Trophoblast cell (in vitro differentiated cells and primary cell): Measurements from ENCODE around the gene MFF.

Source experiments
- DNase-seq, 2 donors: peaks; one replicate each; pipeline ENCODE4 v3.0.0-alpha.2; 2016
- H2AFZ ChIP-seq: 2 replicates; pipeline ENCODE4 v1.6.1; 2013; ENCODE audit warnings: low read length, moderate library complexity, mild to moderate bottlenecking; ENCODE audit not compliant: insufficient read depth, poor library complexity
- H2AK5ac ChIP-seq: 2 replicates; pipeline ENCODE4 v1.6.1; 2013; ENCODE audit warnings: mild to moderate bottlenecking, low read length
- H2BK120ac ChIP-seq: 2 replicates; pipeline ENCODE4 v1.6.1; 2013; ENCODE audit warnings: low read length, mild to moderate bottlenecking, moderate library complexity; ENCODE audit not compliant: insufficient read depth, poor library complexity
- H2BK12ac ChIP-seq: 2 replicates; pipeline ENCODE4 v1.6.1; 2013; ENCODE audit warnings: mild to moderate bottlenecking, low read length, moderate library complexity
- H2BK5ac ChIP-seq: 2 replicates; pipeline ENCODE4 v1.6.1; 2013; ENCODE audit warnings: low read length, low read depth, moderate library complexity, mild to moderate bottlenecking; ENCODE audit not compliant: poor library complexity
- H3K14ac ChIP-seq: 2 replicates; pipeline ENCODE4 v1.6.1; 2013; ENCODE audit warnings: mild to moderate bottlenecking, low read length
- H3K18ac ChIP-seq: 2 replicates; pipeline ENCODE4 v1.6.1; 2013; ENCODE audit warnings: mild to moderate bottlenecking, low read length
- H3K23ac ChIP-seq: 2 replicates; pipeline ENCODE4 v1.6.1; 2013; ENCODE audit warnings: low read length
- H3K27ac ChIP-seq: 2 replicates; pipeline ENCODE4 v1.5.1; 2013; ENCODE audit warnings: low read depth, mild to moderate bottlenecking, inconsistent platforms, low read length, moderate library complexity
- H3K27me3 ChIP-seq: 2 replicates; pipeline ENCODE4 v1.6.1; 2013; ENCODE audit warnings: inconsistent platforms, mild to moderate bottlenecking, low read length, moderate library complexity; ENCODE audit not compliant: insufficient read depth
- H3K36me3 ChIP-seq, 2 experiments: 1 replicate in 1 of 2; 2 replicates in 1 of 2; pipeline ENCODE4 v1.6.1; 2013; ENCODE audit warnings: low read length in 2 of 2, mild to moderate bottlenecking in 2 of 2, moderate library complexity in 1 of 2; ENCODE audit not compliant: insufficient read depth in 2 of 2, control insufficient read depth in 1 of 2
- H3K4ac ChIP-seq: 2 replicates; pipeline ENCODE4 v1.6.1; 2013; ENCODE audit warnings: low read depth, mild to moderate bottlenecking, low read length, moderate library complexity
- H3K4me1 ChIP-seq, 2 experiments: 1 replicate in 1 of 2; 2 replicates in 1 of 2; pipeline ENCODE4 v1.6.1; 2013; ENCODE audit warnings: low read length in 2 of 2, mild to moderate bottlenecking in 2 of 2, moderate library complexity in 1 of 2; ENCODE audit not compliant: insufficient read depth in 2 of 2, control insufficient read depth in 1 of 2
- H3K4me2 ChIP-seq: 2 replicates; pipeline ENCODE4 v1.6.1; 2013; ENCODE audit warnings: inconsistent platforms, mild to moderate bottlenecking, low read length, moderate library complexity
- H3K4me3 ChIP-seq: 2 replicates; pipeline ENCODE4 v1.5.1; 2013; ENCODE audit warnings: mild to moderate bottlenecking, low read depth, low read length, inconsistent platforms
- H3K79me1 ChIP-seq: one replicate; pipeline ENCODE4 v1.6.1; 2013; ENCODE audit warnings: low read length
- H3K79me2 ChIP-seq: 2 replicates; pipeline ENCODE4 v1.6.1; 2013; ENCODE audit warnings: low read length, mild to moderate bottlenecking; ENCODE audit not compliant: control insufficient read depth, insufficient read depth, poor library complexity
- H3K9ac ChIP-seq: 2 replicates; pipeline ENCODE4 v1.6.1; 2013; ENCODE audit warnings: mild to moderate bottlenecking, low read length
- H3K9me3 ChIP-seq: 2 replicates; pipeline ENCODE4 v1.6.1; 2013; ENCODE audit warnings: low read depth, mild to moderate bottlenecking, control low read depth, inconsistent platforms, low read length; ENCODE audit not compliant: insufficient read depth
- H4K12ac ChIP-seq: 2 replicates; pipeline ENCODE4 v1.6.1; 2013; ENCODE audit warnings: low read depth, mild to moderate bottlenecking, low read length, moderate library complexity
- H4K8ac ChIP-seq: 2 replicates; pipeline ENCODE4 v1.6.1; 2013; ENCODE audit warnings: low read depth, mild to moderate bottlenecking, low read length, moderate library complexity
- H4K91ac ChIP-seq: one replicate; pipeline ENCODE4 v1.6.1; 2013; ENCODE audit warnings: low read depth, mild to moderate bottlenecking, low read length, moderate library complexity
- WGBS: extraction: QIAGEN DNeasy Blood & Tissue Kit; methylation state at CpG from one replicate; pipeline ENCODE4 v1.1.7; 2013; ENCODE audit warnings: missing lambda C conversion rate; ENCODE audit not compliant: insufficient read length, insufficient coverage; ENCODE audit errors: extremely low coverage; 5-methylcytosine and 5-hydroxymethylcytosine counted together

The MFF gene

DNA sequence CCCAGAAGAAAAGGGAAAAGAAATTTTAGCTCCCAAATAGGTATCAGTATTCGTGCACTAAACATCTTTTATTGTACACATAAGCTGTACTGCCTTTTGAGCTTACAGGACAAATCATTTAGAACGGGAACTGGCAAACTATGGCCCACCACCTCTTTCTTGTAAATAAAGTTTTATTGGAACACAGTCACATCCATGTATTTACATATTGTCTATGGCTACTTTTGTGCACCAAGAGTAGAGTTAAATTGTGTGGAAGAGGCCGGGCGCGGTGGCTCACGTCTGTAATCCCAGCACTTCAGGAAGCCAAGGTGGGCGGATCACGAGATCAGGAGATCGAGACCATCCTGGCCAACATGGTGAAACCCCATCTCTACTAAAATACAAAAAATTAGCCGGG lies 48.3 kb downstream of the MFF start:
- Histone ChIP-seq H3K79me2 (no peaks in the 10 kb centered on the region), H3K14ac (no peak overlapping the region), H3K79me1 (no peaks in the 10 kb centered on the region), H3K18ac (no peak overlapping the region), H4K8ac (no peak overlapping the region), H2BK120ac (no peak overlapping the region), H3K9ac (no peak overlapping the region), H3K27ac (no peak overlapping the region), H3K23ac (no peak overlapping the region), H3K4me3 (no peak overlapping the region), H3K27me3 (no peaks in the 10 kb centered on the region), H4K12ac (no peak overlapping the region), H2BK12ac (no peak overlapping the region), H4K91ac (no peak overlapping the region), H2AFZ (no peak overlapping the region), H3K4me2 (no peak overlapping the region), H3K36me3 (no peaks in the 10 kb centered on the region), H3K4me1 (peaks cover 0 to 2% of the 10 kb centered on the region in 2 experiments), H2AK5ac (no peak overlapping the region), H3K9me3 (no peaks in the 10 kb centered on the region), H2BK5ac (no peak overlapping the region), H3K4ac (no peak overlapping the region)
- WGBS: no CpG with 5 or more reads among the region's 10 CpGs
- DNase-seq: no peak

DNA sequence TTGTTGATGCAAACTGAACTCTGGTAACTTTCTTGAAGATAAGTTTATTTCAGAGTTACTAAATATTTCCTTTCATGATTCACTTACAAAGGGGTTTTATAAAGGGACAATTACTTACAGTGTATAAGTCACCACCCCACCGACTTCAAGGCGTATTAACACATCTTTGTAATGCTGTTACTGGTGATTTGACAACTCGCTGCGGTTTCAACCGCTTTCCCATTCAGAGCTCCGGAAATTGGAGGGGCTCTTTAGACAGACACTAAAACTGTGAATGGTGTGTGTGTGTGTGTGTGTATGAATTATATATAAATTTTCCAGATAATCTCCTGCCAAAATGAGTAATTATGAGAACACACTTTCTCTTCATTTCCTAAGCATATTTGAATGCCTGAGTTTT lies 49.1 kb downstream of the MFF start:
- Histone ChIP-seq H2BK12ac (no peak overlapping the region), H3K36me3 (no peaks in the 10 kb centered on the region), H4K12ac (no peak overlapping the region), H3K27ac (no peak overlapping the region), H3K79me1 (no peaks in the 10 kb centered on the region), H2AK5ac (no peak overlapping the region), H3K27me3 (no peaks in the 10 kb centered on the region), H2AFZ (no peak overlapping the region), H3K4me1 (peaks cover 0 to 2% of the 10 kb centered on the region in 2 experiments), H3K4me2 (no peak overlapping the region), H3K14ac (no peak overlapping the region), H3K4ac (no peak overlapping the region), H4K8ac (no peak overlapping the region), H3K4me3 (no peak overlapping the region), H3K9me3 (no peaks in the 10 kb centered on the region), H2BK120ac (no peak overlapping the region), H3K9ac (no peak overlapping the region), H3K18ac (no peak overlapping the region), H3K23ac (no peak overlapping the region), H4K91ac (no peak overlapping the region), H3K79me2 (no peaks in the 10 kb centered on the region), H2BK5ac (no peak overlapping the region)
- no CpG with 5 or more reads among the region's 6 CpGs for WGBS
- DNase-seq: no peak

DNA sequence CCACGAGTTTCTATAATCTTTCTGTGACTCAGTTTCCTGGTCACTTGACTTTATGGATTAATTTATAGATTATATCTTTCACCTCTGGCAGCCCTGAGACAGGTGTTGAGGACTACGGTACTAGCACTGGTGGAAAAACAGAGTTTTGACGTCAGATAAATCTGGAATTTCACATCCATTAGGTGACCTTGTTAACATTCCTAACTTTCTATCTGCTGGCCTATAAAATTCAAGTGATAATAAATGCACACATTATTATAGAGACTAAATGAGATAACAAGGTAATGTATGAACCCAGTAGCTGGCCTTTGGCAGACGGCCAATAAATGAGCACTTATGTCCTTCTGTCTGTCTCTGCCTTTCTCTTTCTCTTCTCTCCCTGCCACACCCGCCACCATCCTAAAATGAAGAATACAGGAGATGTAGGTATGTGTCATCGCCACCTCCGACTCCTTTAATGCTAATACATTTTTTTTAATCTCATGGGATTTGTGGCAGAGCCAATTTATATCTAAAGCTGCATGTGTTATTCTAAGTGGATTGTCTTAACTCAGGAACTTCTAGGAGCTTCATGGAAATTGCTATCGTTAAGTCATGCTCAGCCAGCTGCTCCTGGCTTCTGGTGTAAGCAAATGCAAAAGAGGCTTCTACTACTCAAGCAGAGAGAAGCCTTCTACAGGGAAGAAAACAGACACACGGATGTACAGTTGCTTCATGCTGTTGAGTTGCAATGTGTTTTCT lies 51.8 kb downstream of the MFF start:
- Histone ChIP-seq H3K27me3 (no peaks in the 10 kb centered on the region), H2BK12ac (no peak overlapping the region), H4K12ac (no peak overlapping the region), H3K79me1 (no peaks in the 10 kb centered on the region), H3K14ac (no peak overlapping the region), H3K27ac (no peak overlapping the region), H3K9ac (no peak overlapping the region), H3K4me3 (no peak overlapping the region), H4K91ac (no peak overlapping the region), H3K9me3 (no peaks in the 10 kb centered on the region), H2AFZ (no peak overlapping the region), H3K36me3 (no peaks in the 10 kb centered on the region), H2BK120ac (no peak overlapping the region), H3K18ac (no peak overlapping the region), H3K23ac (no peak overlapping the region), H2AK5ac (no peak overlapping the region), H3K4ac (no peak overlapping the region), H3K4me1 (peaks cover 0 to 2% of the 10 kb centered on the region in 2 experiments), H3K4me2 (no peak overlapping the region), H4K8ac (no peak overlapping the region), H2BK5ac (no peak overlapping the region), H3K79me2 (no peaks in the 10 kb centered on the region)
- WGBS: no CpG with 5 or more reads among the region's 9 CpGs
- peak in 1 of 2 donors; percentile 36 for DNase-seq

DNA sequence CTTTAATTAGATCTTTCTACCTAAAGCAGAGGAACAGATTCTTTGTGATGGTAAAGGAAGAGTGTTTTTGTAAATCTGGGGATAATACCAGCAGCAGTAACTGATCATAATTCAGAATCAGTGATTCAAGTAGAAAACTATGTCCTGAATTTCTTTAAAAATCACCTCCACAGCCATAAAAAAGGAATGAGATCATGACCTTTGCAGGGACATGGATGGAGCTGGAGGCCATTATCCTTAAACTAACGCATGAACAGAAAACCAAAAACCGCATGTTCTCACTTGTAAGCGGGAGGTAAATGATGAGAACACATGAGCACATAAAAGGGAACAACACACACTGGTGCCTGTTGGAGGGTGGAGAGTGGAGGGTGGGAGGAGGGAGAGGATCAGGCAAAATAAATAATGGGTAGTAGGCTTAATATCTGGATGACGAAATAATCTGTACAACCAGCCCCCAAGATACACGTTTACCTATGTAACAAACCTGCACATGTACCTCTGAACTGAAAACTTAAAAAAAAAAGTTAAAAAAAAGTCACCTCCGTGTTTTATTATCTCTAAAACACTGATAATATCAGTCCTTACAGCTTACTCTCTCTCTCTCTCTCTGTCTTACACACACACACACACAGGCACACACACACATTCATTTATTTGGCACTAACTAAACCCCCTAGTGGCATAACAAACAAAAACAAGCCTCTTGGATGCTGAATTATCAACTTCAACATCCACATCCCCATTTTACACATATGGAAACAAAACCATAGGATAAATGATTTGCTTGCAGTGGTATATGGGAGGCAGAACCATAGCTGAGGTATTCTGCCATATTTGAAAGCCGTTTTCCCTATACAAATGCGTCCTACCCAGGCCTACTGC lies 52.7 kb downstream of the MFF start:
- H2BK120ac ChIP-seq: no peak overlapping the region
- no peak overlapping the region for H3K18ac ChIP-seq
- no peak overlapping the region for H3K4me2 ChIP-seq
- H3K27me3 ChIP-seq: no peaks in the 10 kb centered on the region
- H4K12ac ChIP-seq: no peak overlapping the region
- H3K4me3 ChIP-seq: no peak overlapping the region
- peak overlapping the region; percentile 47 for H4K8ac ChIP-seq
- WGBS: no CpG with 5 or more reads among the region's 8 CpGs
- no peaks in the 10 kb centered on the region for H3K36me3 ChIP-seq
- H3K23ac ChIP-seq: no peak overlapping the region
- no peak overlapping the region for H3K14ac ChIP-seq
- H2AK5ac ChIP-seq: no peak overlapping the region
- H2BK12ac ChIP-seq: no peak overlapping the region
- peaks cover 0 to 2% of the 10 kb centered on the region in 2 experiments for H3K4me1 ChIP-seq
- peak in 1 of 2 donors; percentile 58 for DNase-seq
- H2BK5ac ChIP-seq: no peak overlapping the region
- no peaks in the 10 kb centered on the region for H3K9me3 ChIP-seq
- no peaks in the 10 kb centered on the region for H3K79me2 ChIP-seq
- H4K91ac ChIP-seq: no peak overlapping the region
- no peak overlapping the region for H3K27ac ChIP-seq
- no peak overlapping the region for H3K9ac ChIP-seq
- H2AFZ ChIP-seq: no peak overlapping the region
- no peaks in the 10 kb centered on the region for H3K79me1 ChIP-seq
- no peak overlapping the region for H3K4ac ChIP-seq
